Keratinocyte (primary cell): ENCODE results near the gene PLXDC1. TPM values are rescaled to one million over a fixed set of nuclear protein-coding genes. Genes with fewer than 3 reads are reported as not detected.

Source experiments
- DNase-seq: peaks from one replicate; pipeline ENCODE4 v3.0.0-alpha.2; 2011; ENCODE audit warnings: low read depth, missing footprints, low spot score
- FAIRE-seq: peaks from 2 replicates; lab custom pipeline; 2011; peaks lifted over from hg19 to GRCh38; lab: Jason Lieb, UNC
- H2AFZ ChIP-seq: 2 replicates; pipeline ENCODE4 v1.6.0; 2012; ENCODE audit warnings: low read length, control low read depth, inconsistent platforms; ENCODE audit not compliant: control insufficient read depth
- H3K27ac ChIP-seq: 2 replicates; pipeline ENCODE4 v1.5.1; 2011; ENCODE audit warnings: low read length; ENCODE audit not compliant: control insufficient read depth, insufficient read depth
- H3K27me3 ChIP-seq: 3 replicates; pipeline ENCODE4 v1.6.0; 2011; ENCODE audit warnings: low read length; ENCODE audit not compliant: control insufficient read depth, insufficient read depth; ENCODE audit errors: extremely low read depth
- H3K36me3 ChIP-seq, 2 experiments: 2 replicates in 1 of 2; 3 replicates in 1 of 2; pipeline ENCODE4 v1.5.1; 2011; ENCODE audit warnings: low read length in 2 of 2, mild to moderate bottlenecking in 1 of 2; ENCODE audit not compliant: control insufficient read depth in 2 of 2, insufficient read depth in 2 of 2; ENCODE audit errors: extremely low read depth in 1 of 2
- H3K4me1 ChIP-seq: 3 replicates; pipeline ENCODE4 v1.5.1; 2011; ENCODE audit warnings: low read length; ENCODE audit not compliant: control insufficient read depth, insufficient read depth; ENCODE audit errors: extremely low read depth
- H3K4me2 ChIP-seq: 3 replicates; pipeline ENCODE4 v1.6.0; 2011; ENCODE audit warnings: low read depth, low read length; ENCODE audit not compliant: control insufficient read depth, insufficient read depth; ENCODE audit errors: extremely low read depth
- H3K4me3 ChIP-seq, 3 experiments: fragments of 200-600 bp in 1 of 3; sonication (generic) in 1 of 3; 2 replicates in 2 of 3; 3 replicates in 1 of 3; pipeline ENCODE4 v1.5.1; 2011 to 2016; ENCODE audit warnings: low read length in 3 of 3, mild to moderate bottlenecking in 3 of 3, control low read depth in 2 of 3, inconsistent platforms in 1 of 3, low read depth in 1 of 3, mixed read lengths in 1 of 3, mixed run types in 1 of 3, moderate library complexity in 1 of 3; ENCODE audit not compliant: control insufficient read depth in 2 of 3, insufficient read depth in 2 of 3; ENCODE audit errors: extremely low read depth in 1 of 3
- H3K79me2 ChIP-seq: 2 replicates; pipeline ENCODE4 v1.6.0; 2012; ENCODE audit warnings: low read length; ENCODE audit not compliant: control insufficient read depth, insufficient read depth
- H3K9ac ChIP-seq: 3 replicates; pipeline ENCODE4 v1.6.0; 2011; ENCODE audit warnings: low read length; ENCODE audit not compliant: control insufficient read depth, insufficient read depth; ENCODE audit errors: extremely low read depth
- H3K9me1 ChIP-seq: 3 replicates; pipeline ENCODE4 v1.6.0; 2011; ENCODE audit warnings: low read length; ENCODE audit not compliant: control insufficient read depth, insufficient read depth; ENCODE audit errors: extremely low read depth
- H3K9me3 ChIP-seq: 2 replicates; pipeline ENCODE4 v1.5.1; 2012; ENCODE audit warnings: low read depth, low read length; ENCODE audit not compliant: control insufficient read depth
- H4K20me1 ChIP-seq: 3 replicates; pipeline ENCODE4 v1.6.0; 2011; ENCODE audit warnings: low read length; ENCODE audit not compliant: control insufficient read depth, insufficient read depth; ENCODE audit errors: extremely low read depth
- EZH2 ChIP-seq: IDR thresholded peaks from one replicate; pipeline ENCODE4 v1.6.1; 2012; ENCODE audit warnings: inconsistent platforms, mild to moderate bottlenecking, low read length, moderate library complexity
- dilution Hi-C: fragments of 300-500 bp; cut with MboI; formaldehyde crosslinking; loops from one replicate; pipeline ENCODE4 v1.7.0; 2020; ENCODE audit warnings: low sequenced_read_pairs; ENCODE audit not compliant: extremely low pct_ligation_motif_present
- polyA plus RNA-seq, 5 experiments: library from polyadenylated mRNA; depleted of rRNA in 3 of 5; stranded (reverse) in 3 of 5; stranded (forward) in 1 of 5; unstranded in 1 of 5; fragments of >200 nt; gene quantifications; 1 replicate in 1 of 5; 2 replicates in 3 of 5; 3 replicates in 1 of 5; pipeline versions ENCODE4 v1.2.1 to v1.2.3, GENCODE V29; 2011 to 2012; ENCODE audit warnings: missing spikeins in 2 of 5, low read depth in 1 of 5, low replicate concordance in 1 of 5
- TF ChIP-seq, protein P1 (sequence below), 3 experiments: IDR thresholded peaks in 1 of 3; conservative IDR thresholded peaks in 1 of 3; optimal IDR thresholded peaks in 1 of 3; 2 replicates in 2 of 3; 3 replicates in 1 of 3; pipeline versions ENCODE3 to v1.5.1; 2011; ENCODE audit warnings: low read length in 3 of 3, mild to moderate bottlenecking in 3 of 3, moderate library complexity in 2 of 3, control low read depth in 1 of 3, inconsistent platforms in 1 of 3; ENCODE audit not compliant: insufficient read depth in 2 of 3; ENCODE audit errors: extremely low read depth in 1 of 3

The PLXDC1 gene
- polyA plus RNA-seq, 1 donor (not counting 4 experiments of a cell fraction or from before 2014, with no cell fraction given): 0.35 TPM

DNA sequence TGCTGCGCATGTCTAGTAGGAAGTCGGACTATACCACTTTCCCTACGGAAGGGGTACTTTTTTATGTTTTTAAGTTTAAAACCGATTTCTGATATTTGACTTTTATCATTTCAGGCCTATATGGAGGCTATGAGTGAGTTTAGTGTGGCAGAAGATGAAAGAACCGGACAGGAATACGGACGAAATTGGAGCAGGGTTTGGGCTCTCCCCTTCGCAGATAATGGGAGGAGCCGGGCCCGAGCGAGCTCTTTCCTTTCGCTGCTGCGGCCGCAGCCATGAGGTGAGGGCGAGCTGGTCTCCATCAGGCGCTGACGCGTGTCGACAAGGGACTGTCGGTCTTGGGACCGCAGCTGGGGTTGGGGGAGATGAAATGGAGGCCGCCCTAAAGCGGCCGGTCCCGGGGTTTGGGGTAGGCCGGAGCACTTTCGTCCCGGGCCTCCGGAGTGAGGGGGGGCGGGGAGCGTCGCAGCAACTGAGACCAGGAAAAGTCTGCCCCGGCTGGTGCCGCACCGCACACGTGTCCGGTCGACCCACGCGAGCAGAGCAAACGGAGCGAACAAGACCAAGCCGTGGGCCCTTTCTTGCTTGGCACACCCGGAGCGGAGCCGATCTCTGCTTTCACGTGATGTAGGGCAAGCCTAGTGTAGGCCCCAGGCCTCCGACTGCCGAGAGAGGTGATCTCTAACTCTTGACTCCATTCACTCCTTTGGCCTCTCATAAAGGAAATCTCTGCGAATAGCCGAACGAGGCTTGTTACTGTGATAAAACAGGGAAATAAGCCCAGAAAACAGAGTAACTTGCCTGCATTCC is 48.8 kb upstream of the PLXDC1 start, which contains the start of gene RPL19:
RPL19 (plus strand) TSS at position 214 of the 810 bp plus-strand sequence; CDS start at position 276, 62 bp downstream.
- no peaks in the 10 kb centered on the region for H3K9me3 ChIP-seq
- TF ChIP-seq, protein P1, sequence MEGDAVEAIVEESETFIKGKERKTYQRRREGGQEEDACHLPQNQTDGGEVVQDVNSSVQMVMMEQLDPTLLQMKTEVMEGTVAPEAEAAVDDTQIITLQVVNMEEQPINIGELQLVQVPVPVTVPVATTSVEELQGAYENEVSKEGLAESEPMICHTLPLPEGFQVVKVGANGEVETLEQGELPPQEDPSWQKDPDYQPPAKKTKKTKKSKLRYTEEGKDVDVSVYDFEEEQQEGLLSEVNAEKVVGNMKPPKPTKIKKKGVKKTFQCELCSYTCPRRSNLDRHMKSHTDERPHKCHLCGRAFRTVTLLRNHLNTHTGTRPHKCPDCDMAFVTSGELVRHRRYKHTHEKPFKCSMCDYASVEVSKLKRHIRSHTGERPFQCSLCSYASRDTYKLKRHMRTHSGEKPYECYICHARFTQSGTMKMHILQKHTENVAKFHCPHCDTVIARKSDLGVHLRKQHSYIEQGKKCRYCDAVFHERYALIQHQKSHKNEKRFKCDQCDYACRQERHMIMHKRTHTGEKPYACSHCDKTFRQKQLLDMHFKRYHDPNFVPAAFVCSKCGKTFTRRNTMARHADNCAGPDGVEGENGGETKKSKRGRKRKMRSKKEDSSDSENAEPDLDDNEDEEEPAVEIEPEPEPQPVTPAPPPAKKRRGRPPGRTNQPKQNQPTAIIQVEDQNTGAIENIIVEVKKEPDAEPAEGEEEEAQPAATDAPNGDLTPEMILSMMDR (optimal IDR thresholded peaks at IDR 0.05 in 1 of 3, IDR thresholded peaks at IDR 0.05 in 1 of 3, conservative IDR thresholded peaks at IDR 0.05 in 1 of 3; ENCODE audit: extremely low read depth in 1 of 3, insufficient read depth in 2 of 3, low read length in 3 of 3): no peak
- no peak for TF ChIP-seq EZH2
- no peaks in the 10 kb centered on the region for H3K27me3 ChIP-seq
- FAIRE-seq (no peak), DNase-seq (peak; percentile 32)
- peak within 1 kb of the TSS; percentile 99 for H3K4me2 ChIP-seq
- H3K9me1 ChIP-seq: no peaks in the 10 kb centered on the region
- peak within 1 kb of the TSS; percentile 100 for H3K9ac ChIP-seq
- peak within 1 kb of the TSS; percentile 100 for H2AFZ ChIP-seq
- H3K79me2 ChIP-seq: peaks cover 41% of the 10 kb centered on the region
- peaks cover 14% of the 10 kb centered on the region for H4K20me1 ChIP-seq
- H3K4me3 ChIP-seq: peak within 1 kb of the TSS; percentile 87 to 93 (median 92)
- H3K36me3 ChIP-seq: peaks cover 22 to 31% of the 10 kb centered on the region in 2 experiments
- dilution Hi-C loops: no loop called here
- H3K4me1 ChIP-seq: peaks cover 26% of the 10 kb centered on the region
- H3K27ac ChIP-seq: peak within 1 kb of the TSS; percentile 100

DNA sequence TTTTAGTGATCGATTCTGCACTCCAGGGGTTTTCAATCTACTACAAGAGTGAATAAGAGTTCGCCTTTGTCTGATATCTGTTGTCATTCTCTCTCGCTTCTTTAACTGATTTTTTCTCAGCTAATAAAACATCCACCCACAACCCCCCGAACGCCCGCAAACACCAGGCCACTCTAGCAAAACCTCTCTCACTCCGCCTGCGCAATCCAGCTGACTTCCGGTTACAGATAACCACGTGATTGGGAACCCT is 48.3 kb upstream of the PLXDC1 start:
- dilution Hi-C loops: no loop called here
- Histone ChIP-seq H3K36me3 (peaks cover 20 to 27% of the 10 kb centered on the region in 2 experiments), H3K27me3 (no peaks in the 10 kb centered on the region), H3K4me2 (peak overlapping the region; percentile 99), H3K9ac (peak overlapping the region; percentile 100), H3K4me3 (peak overlapping the region; percentile 87 to 93 (median 92)), H3K9me3 (no peaks in the 10 kb centered on the region), H4K20me1 (peaks cover 14% of the 10 kb centered on the region), H3K9me1 (no peaks in the 10 kb centered on the region), H2AFZ (peak overlapping the region; percentile 100), H3K4me1 (peaks cover 26% of the 10 kb centered on the region), H3K27ac (peak overlapping the region; percentile 100), H3K79me2 (peaks cover 41% of the 10 kb centered on the region)
- no peak for TF ChIP-seq EZH2
- TF ChIP-seq, protein P1 (optimal IDR thresholded peaks at IDR 0.05 in 1 of 3, IDR thresholded peaks at IDR 0.05 in 1 of 3, conservative IDR thresholded peaks at IDR 0.05 in 1 of 3; ENCODE audit: extremely low read depth in 1 of 3, insufficient read depth in 2 of 3, low read length in 3 of 3): no peak
- peak; percentile 80 for DNase-seq
- peak; percentile 60 for FAIRE-seq
